ENCODE results near the gene CPEB2.

Gene CPEB2

DNA sequence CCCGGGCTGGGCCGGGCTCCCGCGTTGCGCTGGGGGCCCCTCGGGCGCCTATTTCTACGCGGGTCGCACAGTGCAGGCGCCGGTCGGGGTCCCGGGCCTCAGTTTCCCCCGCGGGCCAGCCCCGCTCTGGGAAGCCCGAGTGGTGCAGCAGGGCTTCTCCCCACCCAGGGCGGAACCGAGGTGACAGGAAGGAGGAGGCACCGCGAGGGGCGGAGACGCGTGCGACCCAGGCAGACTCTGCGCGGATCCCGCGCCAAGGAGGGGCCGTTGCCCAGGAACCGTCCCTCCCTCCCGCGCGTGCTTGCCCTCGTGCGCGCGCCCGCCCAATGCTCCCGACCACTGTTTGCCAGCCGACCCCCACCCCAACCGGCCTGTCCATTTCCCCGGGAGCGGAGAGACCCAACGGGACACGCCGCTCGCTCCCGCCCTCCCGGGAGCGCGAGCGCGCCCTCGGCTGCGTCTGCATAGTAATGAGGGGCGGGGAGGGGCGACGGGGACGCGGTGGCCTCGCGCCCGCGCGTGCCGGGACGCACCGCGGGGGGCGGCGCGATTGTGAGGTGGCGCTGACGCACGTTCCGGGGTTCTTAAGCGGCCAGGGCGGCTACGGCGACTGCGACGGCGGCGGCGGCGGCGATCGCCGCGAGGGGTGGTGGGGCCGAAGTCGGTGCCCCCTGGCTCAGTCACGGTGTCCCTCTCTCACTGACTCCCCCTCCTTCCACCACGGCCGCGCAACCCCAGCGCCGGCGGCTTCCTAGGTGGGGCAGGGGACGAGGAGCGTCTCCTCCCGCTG lies at the start of gene CPEB2:
Gene CPEB2 (plus strand): TSS at position 613 of the 790 bp plus-strand sequence. CDS start 193 bp downstream, outside the sequence.
- DNase-seq (ENCODE audit: low read depth in 2 of 2), result peak; percentile 77 to 89

DNA sequence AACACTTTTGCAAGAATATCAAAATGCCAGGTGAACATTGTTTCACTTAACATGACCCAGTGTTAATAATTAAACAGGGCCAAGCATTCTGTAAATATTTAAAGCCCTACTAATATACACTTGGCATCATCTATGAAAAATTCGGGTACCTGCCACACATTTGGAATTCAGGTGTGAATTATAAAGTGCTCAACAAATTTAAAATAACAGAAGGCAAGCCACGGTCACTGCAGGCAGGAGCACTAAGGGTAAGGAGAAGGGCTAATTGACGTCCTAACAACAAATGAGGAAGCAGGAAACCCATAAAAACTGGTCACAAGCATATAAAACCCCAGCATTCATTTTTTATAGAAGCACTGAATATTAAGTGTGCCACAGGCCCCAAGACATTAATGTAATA lies 43.8 kb upstream of the CPEB2 start:
- DNase-seq (ENCODE audit: low read depth in 2 of 2), result no peak

DNA sequence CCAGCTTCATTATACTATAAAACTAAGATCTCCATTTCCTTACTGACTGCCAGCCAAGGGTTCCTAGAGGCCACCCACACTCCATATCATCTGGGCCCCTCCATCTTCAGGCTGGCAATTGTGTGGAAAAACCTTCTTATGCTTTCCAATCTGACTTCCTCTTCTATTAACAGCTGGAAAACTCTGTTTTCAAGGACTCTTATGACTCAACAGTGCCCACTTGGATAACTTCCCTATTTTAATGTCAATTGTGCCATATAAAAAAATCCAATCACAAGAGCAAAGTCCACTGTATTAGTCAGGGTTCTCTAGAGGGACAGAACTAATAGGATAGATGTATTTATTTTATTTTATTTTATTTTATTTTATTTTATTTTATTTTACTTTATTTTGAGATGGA lies 41.0 kb upstream of the CPEB2 start:
- DNase-seq (ENCODE audit: low read depth in 2 of 2), result no peak

DNA sequence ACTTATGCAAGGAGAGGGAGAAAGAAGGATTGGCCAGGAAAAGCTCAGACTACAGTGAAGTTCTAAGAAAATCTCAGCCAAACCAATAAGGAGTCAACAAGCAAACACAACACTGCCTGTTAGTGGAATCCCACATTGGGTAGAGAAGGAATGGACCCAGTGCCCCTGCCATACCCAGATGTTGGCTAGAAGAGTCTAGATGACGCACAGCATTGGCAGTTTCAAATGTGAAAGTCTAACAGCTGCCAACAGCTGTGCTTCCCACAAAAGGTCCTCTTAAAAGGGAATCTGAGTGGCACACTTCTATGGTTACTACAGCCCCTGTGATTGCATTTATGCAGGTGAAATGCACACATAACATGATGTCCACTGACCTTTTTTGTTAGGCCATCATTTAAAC lies 37.2 kb upstream of the CPEB2 start:
- DNase-seq (ENCODE audit: low read depth in 2 of 2), result no peak

DNA sequence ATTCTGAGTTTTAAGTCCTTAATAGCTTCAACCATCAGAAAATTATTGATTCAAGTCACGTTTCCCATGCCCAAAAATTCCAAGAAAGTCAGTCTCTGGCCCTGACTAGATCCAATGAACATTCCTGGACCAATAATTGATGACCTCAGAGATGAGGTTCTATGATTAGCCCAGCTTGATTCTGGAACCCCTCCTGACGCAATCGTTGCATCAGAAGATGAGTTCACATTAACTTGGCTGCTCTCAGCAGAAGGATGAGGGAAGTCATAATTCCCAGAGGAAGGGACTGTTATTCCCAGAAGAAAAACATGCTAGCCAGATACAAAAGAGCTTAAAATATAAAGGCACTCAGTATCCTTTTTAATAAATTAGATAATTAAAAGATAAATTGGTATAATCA lies 34.3 kb upstream of the CPEB2 start:
- no peak for DNase-seq (ENCODE audit: low read depth in 2 of 2)

DNA sequence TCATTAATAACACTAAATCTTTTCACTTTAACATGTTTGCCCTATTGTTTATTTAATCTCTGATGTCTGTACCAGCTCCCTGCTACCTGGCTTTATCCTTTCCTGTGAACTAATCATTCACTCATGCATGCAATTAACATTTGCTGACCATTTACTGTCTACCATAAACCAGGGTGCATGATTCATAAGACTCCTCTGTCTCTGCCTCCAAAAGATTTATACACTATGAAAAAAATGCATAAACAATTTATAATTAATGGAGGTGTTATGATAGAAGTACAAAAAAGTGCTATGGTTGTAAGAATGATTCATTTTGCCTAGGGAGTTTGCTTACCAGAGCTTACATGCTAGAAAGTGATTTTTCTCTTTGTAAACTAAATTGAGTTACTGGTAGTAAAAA lies 24.5 kb upstream of the CPEB2 start:
- DNase-seq (ENCODE audit: low read depth in 2 of 2), result no peak

DNA sequence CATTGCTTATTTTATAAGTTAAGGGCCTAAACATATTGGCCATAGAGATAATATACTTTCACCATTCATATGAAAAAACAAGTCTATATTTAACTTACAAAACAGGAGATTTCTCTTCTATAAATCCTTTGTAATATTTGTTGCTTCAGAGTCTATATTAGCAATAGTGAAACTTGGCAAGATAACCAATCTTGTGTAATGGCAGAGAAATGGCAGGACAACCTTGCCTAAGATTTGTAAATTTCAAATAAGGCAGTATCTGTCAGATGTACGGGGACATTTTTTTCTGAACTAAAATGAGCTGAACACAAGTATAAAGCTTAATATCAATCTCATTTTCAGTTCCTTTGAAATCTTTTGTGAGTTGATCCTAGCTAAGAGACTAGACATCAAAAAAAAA lies 17.8 kb upstream of the CPEB2 start:
- no peak for DNase-seq (ENCODE audit: low read depth in 2 of 2)

DNA sequence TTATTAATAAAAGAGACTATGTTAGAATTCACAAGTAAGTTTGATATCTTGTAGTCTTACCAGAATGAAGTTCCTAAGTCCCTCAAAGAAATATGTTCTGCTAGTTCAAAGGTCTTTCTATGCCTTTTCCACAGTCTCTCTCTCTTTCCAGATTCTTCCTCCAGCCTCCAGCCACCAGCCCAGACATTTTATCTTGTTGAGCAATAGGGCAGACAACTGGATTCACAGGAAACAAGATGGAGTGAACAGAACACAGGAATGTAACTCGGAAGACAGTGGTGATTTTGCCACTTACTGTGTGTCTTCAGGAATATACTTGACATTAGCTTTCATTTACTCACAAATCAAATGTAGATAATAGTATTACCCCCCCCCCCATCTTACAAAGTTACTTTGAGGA lies 17.1 kb upstream of the CPEB2 start:
- DNase-seq (ENCODE audit: low read depth in 2 of 2), result no peak

DNA sequence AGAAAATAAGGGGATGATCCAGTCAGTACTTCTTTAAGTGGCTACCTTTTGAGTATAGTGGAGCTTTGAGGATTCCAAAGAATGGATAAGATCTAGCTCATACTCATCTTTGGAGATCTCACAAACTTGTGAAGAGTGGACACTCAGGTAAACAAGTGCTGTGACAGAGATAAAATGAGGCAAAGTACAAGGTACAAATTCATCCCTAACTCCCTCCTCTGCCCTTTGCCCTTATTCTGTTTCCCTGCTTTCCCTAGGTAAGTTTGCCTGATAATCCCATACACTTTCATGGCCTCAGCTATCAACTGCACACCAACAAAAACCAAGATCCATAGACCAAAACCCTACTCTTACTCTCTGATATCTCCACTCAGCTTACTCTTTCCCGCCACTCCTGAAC lies 16.4 kb upstream of the CPEB2 start:
- DNase-seq (ENCODE audit: low read depth in 2 of 2), result no peak

DNA sequence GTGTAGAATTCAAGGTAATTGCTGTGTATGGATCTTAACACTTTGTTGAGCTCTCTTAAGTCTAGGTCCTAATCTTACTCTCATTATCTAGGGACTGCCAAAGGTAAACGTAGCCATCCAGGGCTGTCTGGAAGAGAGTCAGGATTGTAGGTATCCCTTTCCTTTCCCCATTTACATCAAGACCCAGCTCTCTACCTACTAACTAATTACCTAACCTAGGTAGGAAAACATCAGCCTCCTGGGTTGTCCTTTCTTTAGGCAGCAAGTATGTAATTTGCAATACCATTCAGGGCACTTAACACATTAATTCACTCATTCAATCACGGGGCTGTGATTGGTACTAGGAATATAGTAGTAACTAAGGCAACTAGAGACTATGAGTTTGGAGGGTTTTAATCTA lies 15.2 kb upstream of the CPEB2 start:
- DNase-seq (ENCODE audit: low read depth in 2 of 2), result no peak

DNA sequence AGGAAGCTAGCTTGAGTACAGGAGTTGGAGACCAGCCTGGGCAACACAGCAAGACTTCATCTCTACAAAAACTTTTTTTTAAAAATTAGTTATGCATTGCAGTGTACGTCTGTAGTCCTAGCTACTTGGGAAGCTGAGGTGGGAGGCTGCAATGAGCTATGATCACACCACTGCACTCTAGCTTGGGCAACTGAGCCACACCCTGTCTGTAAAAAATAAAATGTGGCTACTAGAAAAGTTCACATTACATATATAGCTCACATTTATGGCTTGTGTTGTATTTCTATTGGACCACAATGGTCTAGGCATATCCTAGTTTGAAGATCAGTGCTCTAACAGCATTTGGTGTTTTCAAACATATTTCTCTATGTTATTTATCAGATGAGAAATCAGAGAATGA lies 11.8 kb upstream of the CPEB2 start:
- no peak for DNase-seq (ENCODE audit: low read depth in 2 of 2)

DNA sequence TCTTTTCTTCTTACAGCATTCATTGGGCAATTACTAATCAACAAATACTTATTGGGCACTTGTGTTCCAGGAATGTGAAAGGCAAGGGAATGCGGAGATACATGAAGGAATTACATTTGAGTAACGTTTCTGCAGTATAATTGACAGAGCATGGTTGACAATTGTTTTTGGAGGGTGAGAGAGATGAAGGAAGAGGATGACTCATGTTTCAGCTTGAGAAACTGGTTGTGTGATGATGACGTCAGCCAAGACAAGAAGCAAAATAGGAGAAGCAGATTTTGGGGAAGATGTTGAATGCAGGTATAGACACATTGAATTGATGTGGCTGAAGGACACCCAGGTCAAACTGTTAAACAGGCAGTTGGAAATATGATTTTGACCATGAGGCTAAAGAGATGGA lies 8.0 kb upstream of the CPEB2 start:
- DNase-seq (ENCODE audit: low read depth in 2 of 2), result no peak

DNA sequence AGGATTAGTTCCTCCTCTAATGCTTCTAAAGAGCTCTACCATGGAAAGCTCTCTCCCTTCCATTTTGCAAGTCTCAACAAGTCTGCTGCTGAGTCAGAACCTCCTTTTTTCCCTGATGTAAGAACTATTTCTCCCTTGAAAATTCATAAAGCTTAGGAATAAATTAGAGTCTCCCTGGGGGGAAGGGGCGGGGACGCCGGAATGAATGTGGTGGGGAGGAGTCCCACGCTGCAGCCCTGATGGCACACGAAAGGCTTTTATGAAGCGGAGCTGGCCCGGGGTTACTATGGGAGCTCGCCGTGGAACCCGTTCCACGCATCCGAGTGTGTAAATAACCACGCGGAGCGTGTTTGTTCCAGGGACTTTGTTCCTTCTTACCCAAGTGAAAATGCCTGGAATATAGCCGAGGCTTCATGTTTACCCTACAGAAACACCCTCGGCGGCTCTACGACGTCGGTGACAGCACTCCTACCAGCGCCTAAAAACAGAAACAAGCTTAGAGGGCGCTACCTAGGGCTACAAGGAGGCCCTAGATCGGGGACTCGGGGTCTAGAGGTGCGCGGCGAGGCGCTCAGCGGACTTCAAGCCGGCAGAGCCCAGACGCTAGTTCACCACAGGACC lies 923 bp upstream of the CPEB2 start:
- peak in 1 of 2 donors; percentile 19 for DNase-seq (ENCODE audit: low read depth in 2 of 2)

DNA sequence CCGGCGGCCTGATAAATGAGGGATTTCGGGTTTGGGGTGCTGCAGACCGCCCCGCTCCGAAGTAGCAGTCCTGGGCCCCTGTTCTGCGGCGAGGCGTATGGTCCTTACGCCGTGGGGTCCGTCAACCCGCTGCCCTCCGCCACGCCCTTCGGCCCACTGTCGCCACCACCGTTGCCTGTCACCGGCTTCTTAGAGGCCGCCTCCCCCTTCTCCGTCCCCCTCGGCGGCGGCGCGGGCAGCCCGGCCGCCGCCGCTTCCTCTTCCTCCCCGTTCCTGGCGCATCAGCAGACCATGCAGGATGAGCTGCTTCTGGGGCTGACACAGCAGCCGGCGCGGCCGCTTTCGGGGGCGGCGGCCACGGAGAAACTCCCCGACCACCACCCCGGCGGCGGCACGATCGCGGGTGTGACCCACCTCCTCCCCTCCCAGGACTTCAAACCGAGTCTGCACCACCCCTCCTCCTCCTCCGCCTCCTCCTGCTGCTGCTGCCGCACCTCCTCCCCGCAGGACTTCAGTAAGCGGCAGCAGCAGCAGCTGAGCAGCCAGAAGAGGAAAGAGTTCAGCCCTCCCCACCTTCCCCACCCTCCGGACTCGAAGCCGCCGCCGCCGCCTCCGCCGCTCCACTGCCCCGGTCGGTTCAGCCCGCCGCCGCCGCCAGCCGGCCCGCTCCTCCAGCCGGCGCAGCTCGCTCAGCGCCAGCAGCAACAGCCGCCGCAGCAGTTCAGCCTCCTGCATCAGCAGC lies 549 bp downstream of the CPEB2 start:
- DNase-seq (ENCODE audit: low read depth in 2 of 2), result peak; percentile 49 to 56

DNA sequence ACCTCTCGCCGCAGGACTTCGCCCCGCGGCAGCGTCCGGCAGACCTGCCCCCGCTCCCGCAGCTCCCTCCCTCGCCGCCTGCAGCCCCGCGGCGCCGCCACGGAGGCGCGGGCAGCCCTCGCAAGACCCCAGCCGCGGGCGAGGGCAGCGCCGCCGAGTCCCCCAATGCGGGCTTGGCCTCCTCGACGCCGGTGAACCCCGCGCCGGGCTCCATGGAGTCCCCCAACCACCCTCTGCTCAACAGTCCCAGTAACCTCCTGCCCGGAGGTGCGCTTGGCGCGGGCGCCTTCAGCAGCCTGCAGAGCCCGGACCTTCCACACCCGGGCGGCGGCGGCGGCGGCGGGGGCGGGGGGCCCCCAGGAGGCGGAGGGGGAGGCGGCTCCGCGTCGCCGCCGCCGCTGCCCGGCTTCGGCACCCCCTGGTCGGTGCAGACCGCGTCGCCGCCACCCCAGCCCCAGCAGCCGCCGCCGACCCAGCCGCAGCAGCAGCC lies 1.2 kb downstream of the CPEB2 start:
- peak; percentile 24 to 49 for DNase-seq (ENCODE audit: low read depth in 2 of 2)

DNA sequence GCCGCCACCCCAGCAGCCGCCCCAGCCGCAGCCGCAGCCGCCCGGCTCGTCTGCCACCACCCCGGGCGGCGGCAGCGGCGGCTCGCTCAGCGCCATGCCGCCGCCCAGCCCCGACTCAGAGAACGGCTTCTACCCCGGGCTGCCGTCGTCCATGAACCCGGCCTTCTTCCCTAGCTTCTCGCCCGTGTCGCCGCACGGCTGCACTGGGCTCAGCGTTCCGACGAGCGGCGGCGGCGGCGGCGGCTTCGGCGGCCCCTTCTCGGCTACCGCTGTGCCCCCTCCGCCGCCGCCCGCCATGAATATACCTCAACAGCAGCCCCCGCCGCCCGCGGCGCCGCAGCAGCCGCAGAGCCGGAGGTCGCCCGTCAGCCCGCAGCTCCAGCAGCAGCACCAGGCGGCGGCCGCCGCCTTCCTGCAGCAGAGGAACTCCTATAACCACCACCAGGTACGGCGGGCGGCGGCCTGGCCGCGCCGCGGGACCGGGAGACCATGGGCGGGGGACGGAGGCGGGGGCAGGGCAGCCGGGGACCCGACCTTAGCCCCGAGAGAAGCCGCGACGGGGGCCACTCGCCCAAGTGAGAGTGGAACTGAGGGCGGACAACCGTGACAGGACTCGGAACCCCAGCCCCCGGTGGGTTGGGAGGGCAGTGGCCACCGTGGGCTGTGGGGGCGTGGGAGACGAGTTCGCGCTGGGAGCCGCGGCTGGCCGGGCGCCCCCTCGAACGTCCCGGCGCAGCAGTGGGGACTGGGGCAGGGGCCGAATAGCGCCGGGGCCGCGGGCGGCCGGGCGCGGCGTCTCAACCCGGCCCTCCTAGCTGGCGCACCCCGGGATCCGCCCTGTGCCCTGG lies 1.8 kb downstream of the CPEB2 start:
- peak; percentile 13 to 28 for DNase-seq (ENCODE audit: low read depth in 2 of 2)

DNA sequence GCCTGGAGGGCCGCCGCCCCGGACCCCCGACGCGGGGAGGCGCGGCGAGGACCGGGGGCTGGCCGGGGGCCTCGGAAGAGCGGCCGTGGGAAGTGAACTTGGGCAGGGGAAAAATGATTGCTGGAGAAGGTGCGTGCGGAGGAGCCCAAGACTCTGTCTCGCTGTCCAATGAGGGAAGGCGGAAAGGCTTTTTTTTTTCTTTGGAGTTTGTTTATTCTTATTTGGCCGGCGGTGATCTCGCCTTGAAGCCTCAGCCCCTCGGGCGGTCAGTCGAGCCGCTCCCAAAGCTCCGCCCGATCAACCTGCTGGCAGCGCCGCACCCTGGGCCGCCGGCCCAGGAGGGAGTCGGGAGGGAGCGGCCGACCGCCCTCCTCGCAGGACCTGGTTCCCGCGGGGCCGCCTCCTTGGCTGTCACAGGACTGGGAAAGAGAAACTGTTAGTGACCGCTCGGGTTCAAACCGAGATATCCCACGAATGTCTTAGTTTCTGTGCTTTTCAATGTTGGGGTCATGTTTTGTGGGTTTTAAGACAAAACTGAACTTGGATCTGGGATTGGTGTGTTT lies 2.5 kb downstream of the CPEB2 start:
- DNase-seq (ENCODE audit: low read depth in 2 of 2), result peak; percentile 15 to 16

DNA sequence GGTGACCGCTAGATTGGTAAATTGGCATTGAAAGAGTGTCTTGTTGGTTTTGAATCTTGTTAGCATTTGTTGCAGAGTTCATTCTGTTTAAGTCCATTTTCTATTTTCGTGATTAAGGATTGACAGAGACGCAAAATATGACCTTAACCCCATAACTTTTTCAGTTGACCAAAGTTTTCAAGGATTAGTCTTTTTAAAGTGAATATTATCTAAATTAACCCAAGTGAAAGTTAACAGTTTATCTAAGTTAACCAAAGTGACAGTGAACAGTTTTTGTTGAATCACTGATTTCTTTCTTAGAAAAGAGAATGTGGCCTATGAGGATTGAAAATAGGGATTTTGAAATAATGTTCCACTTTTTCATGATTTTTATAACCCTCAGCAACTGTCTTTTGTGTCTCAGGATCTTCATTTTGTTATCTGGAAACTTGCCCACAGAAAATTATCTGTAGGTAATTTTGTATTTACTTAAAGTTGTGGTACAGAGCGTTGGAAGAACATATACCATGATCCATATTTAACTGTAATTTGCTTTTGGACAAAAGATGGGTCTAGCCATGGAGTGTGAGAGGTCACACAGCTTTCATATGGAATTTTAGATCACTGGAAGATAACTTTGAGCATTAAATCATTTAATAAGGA lies 3.3 kb downstream of the CPEB2 start:
- DNase-seq (ENCODE audit: low read depth in 2 of 2), result no peak

DNA sequence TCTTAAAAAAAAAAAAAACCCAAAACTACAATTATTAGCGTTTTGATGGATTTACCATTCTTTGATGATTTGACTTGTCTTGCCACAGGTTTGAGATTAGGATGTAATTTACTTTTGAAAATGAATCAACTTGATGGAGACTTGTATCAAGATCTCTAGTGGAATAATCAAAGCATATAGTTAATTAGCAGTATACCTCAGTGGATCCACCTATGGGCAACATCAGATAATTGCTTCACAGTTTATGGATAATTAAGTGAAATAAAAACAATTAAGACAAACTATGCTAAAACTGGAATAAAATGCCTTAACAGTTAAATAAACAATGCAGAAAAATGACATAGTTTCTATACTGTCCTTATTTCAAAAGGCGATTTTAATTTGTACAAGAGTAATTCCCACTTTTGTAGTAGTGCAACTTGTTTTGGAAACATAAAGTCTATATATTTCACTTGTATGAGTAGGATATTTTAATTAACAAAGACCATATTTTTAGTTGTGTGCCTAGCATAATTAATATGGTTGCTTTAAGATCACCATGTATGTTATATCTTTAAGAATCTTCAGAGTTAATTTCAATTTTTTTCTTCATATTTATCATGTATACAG lies 4.2 kb downstream of the CPEB2 start:
- DNase-seq (ENCODE audit: low read depth in 2 of 2), result no peak

DNA sequence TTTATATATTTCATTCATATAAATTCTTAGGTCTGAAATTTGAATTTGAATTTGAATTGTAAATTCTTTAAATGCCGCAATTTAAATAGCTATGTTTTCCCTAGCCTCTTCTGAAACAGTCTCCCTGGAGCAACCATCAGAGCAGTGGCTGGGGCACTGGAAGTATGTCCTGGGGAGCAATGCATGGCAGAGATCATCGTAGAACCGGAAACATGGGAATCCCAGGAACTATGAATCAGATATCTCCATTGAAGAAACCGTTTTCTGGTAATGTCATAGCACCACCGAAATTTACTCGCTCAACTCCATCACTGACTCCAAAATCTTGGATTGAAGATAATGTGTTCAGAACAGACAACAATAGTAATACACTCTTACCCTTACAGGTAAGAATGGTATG lies 4.9 kb downstream of the CPEB2 start:
- DNase-seq (ENCODE audit: low read depth in 2 of 2), result no peak

Measured in stimulated activated CD4-positive, alpha-beta T cell treated with anti-CD3 and anti-CD28 coated beads, Interleukin-15, amount 100 ng/mL, for 48 hours (primary cell).